ENCODE data around the gene FSCN2. TPM values are rescaled to one million over a fixed set of nuclear protein-coding genes. Genes with fewer than 3 reads are reported as not detected.
A peak's percentile ranks its signal among the peaks of the same experiment; 100 is the strongest.

Gene FSCN2
- total RNA-seq, 2 donors from 2014 or later, result 2.3 to 4.9 TPM

- ATAC-seq, result no peak
- DNase-seq, result no peak
- intact Hi-C loops (cut with DNase I, micrococcal nuclease), result no loop called here
Measured at GRCh38 chr17:81545160-81545949, 17.2 kb downstream of the FSCN2 start.

- intact Hi-C loops (cut with DNase I, micrococcal nuclease), result no loop called here
- DNase-seq (no peak), ATAC-seq (no peak)
Measured at GRCh38 chr17:81546906-81547613, 18.9 kb downstream of the FSCN2 start.

- ATAC-seq, result no peak
- intact Hi-C loops (cut with DNase I, micrococcal nuclease), result no loop called here
- no peak for DNase-seq
Measured at GRCh38 chr17:81547614-81547982, 19.4 kb downstream of the FSCN2 start.

DNA sequence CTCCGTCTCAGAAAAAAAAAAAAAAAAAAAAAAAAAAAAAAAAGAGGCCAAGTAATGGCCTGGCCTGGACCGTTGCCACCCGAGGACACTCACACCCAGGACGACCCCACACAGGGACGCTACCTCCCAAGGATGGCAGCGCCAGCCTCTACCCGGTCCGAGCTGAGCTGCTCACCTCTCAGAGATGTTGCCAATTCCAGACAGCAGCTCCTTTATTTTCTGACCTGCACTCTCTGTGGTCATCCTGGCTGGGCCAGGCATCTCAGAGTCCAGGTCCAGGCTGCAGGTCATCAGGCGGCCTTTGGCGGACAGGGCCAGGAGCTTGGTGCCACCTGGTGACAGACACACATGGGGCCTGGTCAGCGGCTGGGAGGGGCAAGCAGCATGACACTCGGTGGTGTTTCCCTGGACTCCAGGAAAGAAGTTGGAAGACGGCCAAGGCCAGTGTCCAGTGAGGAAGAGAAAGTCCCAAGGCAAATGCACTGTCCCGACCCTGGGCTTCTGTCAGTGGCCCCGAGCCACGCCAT is 20.9 kb downstream of the FSCN2 start:
- ATAC-seq, result no peak
- intact Hi-C loops (cut with DNase I, micrococcal nuclease), result no loop called here
- no peak for DNase-seq

DNA sequence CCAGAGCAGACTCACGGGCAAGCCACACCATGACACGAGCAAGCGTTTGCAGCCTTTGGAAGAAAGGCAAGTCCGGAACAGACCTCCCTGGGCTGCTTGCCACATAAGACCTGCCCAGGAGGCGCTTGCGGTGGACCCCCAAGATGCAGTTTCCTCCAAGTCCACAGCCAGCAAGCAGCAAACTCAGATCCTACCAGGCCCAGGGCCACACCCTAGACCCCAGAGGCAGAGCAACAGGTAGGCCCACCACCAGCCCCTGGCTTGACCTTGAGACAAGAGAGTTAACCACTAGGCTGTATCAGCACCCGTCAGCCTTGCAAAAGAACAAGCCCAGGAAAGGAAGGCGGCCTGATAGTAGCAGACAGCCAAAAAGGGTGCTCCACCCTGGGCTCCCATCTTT is 21.6 kb downstream of the FSCN2 start:
- intact Hi-C loops (cut with DNase I, micrococcal nuclease), result no loop called here
- DNase-seq (no peak), ATAC-seq (no peak)

- intact Hi-C loops (cut with DNase I, micrococcal nuclease), result no loop called here
- no peak for ATAC-seq
Measured at GRCh38 chr17:81550285-81550684, 22.1 kb downstream of the FSCN2 start.

DNA sequence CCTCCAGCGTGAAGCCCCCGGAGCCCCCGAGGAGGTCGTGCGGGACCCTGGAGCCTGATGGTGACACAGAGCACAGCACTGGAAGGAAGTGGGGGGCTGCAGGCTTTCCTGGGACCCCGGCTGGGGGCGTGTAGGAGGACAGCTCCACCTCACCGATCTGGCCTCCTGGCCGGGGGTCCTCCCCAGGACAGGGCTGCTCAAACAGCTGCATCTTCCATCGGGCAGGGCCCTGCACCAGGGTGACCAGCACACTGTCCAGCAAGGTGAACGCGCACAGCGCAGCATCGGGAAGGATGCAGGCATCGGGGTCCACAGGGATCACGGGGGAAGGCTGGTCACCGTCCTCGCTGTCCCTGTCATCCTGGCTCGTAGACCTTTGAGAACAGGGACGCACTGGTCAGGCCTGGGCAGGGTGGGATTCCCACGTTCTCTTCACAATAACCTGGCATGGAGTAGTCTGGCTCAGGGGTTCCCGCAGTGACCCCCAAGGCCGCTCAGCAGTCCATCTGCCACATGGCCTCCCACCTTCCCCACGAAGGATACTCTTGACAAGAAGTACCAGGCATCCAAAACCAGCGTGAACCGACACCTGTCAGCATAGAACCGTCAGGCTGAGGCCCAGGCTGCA is 22.8 kb downstream of the FSCN2 start:
- ATAC-seq (no peak), DNase-seq (no peak)
- intact Hi-C loops (cut with DNase I, micrococcal nuclease), result no loop called here

More at GRCh38 chr17:81550285-81550684, 22.1 kb downstream of the FSCN2 start:
- no peak for DNase-seq

GRCh38 chr17:81551458-81552243 is 23.5 kb downstream of the FSCN2 start:
- intact Hi-C loops (cut with DNase I, micrococcal nuclease), result no loop called here
- ATAC-seq (peak; percentile 28), DNase-seq (peak; percentile 65 to 66)

- DNase-seq, result peak; percentile 66 to 84
- peak; percentile 73 for ATAC-seq
- intact Hi-C loops (cut with DNase I, micrococcal nuclease), result no loop called here
Measured at GRCh38 chr17:81552244-81553017, 24.3 kb downstream of the FSCN2 start, which contains the start of gene FAAP100. Gene FAAP100, minus strand, starts transcription at chr17:81552353. Its CDS starts 23 bp downstream, at chr17:81552330.

DNA sequence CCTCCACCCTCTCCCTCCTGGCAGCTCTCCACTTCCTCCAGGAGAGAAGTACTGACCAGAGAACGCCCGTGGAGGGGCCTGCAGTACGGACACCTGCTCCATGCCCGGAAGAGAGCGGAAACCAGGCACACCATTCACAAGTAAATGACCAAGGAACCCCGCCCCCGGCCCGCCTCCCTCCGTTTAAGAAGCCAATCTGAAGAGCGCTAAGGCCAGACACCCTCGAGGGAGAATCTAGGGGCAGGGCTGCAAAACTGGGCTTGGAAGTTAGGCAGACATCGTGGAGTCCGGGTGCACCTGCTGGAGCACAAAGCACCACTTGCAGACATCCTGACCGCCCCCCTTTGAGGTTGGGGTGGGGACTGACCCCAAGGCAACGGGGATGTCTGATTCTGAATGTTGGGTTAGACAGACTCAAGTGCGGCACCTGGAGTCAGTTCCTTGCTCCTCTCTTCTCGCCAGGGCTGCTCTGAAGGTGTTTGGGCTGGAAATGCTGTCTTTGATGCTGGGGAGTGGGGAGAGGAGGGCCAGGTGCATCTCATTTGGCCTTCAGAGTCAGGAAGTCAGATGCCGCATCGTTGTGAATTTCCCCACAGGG is 24.9 kb downstream of the FSCN2 start:
- ATAC-seq, result peak; percentile 68
- DNase-seq, result peak; percentile 86 to 89
- intact Hi-C loops (cut with DNase I, micrococcal nuclease), result no loop called here

GRCh38 chr17:81553616-81554181 is 25.5 kb downstream of the FSCN2 start:
- peak in 1 of 2 donors; percentile 38 for DNase-seq
- ATAC-seq, result no peak
- intact Hi-C loops (cut with DNase I, micrococcal nuclease), result no loop called here

DNA sequence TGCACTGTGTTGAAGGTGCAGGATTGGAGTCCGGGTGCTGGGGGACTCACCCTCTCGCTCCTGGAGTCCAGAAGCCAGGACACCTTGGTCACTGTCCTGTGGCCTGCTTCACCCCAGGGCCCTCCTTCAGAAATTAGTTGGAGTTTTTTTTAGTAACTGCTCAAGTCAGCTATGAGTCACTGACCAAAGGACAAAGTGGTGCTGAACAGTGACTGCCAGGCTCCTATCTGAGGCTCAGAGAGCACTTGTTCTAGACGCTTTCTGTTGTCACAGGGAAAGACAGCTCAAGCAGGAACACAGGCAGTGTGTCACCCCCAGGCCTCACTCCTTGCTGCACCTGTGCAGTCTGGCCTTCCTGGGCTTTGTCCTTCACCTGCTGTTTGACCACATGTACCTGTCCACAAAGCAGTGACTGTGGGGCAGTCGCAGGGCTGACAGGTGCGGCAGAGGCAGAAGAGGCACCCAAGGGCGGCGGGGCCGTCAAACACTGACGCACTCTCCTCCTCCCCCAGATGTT is 28.1 kb downstream of the FSCN2 start:
- intact Hi-C loops (cut with DNase I, micrococcal nuclease), result no loop called here
- ATAC-seq (peak; percentile 34), DNase-seq (no peak)

DNA sequence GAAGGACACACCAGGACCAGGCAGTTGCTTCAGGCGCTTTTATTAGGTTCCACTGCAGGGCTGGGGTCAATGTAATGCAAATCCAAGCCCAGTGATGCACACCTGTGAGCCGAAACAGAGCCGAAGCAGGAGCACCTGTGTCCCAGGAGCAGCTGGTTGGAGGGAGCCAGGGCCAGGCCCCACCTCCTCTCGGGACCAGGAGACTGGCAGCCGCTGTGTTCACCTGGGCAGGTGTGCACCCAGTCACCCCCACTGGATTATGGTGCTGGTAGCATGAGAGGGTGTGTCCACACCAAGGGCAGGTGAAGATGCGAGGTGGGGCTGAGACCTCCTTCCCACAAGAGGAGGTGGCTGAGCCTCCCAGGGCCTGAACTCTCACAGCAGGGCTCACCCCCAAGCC is 28.7 kb downstream of the FSCN2 start:
- DNase-seq, result peak; percentile 48 to 58
- peak; percentile 35 for ATAC-seq
- intact Hi-C loops (cut with DNase I, micrococcal nuclease), result no loop called here

DNA sequence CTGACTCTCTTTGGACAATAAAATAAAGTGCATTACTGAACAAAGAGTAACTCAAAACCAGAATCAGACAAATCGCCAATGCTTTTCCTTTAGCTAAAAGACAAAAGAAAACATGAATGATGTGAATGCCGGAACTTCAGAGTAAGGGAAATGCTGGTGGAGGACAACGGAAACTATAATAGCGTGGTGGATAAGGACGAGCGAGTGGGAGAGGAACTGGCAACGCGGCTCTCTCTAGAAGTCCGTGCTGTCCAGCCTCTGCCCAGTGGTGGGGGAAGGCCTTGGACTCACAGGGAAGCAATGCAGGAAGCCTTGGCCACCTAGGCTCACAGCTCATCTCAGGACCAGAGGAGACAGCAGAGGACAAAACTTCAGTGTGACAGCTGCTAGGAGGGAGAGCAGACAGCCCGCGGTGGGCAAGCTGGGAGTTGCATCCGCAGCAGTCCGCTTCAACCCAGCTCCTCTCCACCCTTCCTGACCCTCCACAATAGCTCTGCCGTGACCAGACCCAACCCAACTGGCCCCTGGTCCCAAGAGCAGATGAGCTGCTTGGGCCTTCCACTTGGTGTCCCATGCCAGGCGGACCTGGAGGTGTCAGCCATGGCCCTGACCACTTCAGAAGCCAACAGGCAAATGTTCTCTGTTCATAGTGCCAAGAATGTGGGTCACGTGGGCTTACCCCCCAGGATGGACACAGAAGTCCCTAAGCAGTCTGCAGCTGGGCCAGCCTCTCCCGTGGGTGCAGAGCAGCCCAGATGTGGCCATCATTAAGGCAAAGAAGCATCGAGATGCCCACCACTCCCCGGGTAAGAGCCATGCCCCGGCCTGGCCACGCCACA is 29.3 kb downstream of the FSCN2 start:
- ATAC-seq (no peak), DNase-seq (no peak)
- intact Hi-C loops (cut with DNase I, micrococcal nuclease), result no loop called here

- intact Hi-C loops (cut with DNase I, micrococcal nuclease), result no loop called here
- no peak for ATAC-seq
- no peak for DNase-seq
Measured at GRCh38 chr17:81558115-81558468, 29.9 kb downstream of the FSCN2 start.
